NCI-H1694 (cell line): ENCODE data around the gene FAM72C.
"Not testable (repeated sequence)": the region's sequence is repeated elsewhere in the genome, so short reads cannot be mapped to it uniquely, and the experiment has no call there.

Source experiments
- DNase-seq: peaks from one replicate; lab custom pipeline; 2025; lab: John Stamatoyannopoulos, UW

FAM72C gene

GRCh38 chr1:143971924-143972700, at the start of gene FAM72C:
FAM72C (minus strand) TSS chr1:143971986; CDS start chr1:143971141, 845 bp downstream.
- DNase-seq: not testable (repeated sequence)

- DNase-seq: not testable (repeated sequence)
Observed at GRCh38 chr1:144020001-144020738, 48.4 kb upstream of the FAM72C start.

GRCh38 chr1:144019101-144019500, 47.3 kb upstream of the FAM72C start:
- DNase-seq: not testable (repeated sequence)

DNA sequence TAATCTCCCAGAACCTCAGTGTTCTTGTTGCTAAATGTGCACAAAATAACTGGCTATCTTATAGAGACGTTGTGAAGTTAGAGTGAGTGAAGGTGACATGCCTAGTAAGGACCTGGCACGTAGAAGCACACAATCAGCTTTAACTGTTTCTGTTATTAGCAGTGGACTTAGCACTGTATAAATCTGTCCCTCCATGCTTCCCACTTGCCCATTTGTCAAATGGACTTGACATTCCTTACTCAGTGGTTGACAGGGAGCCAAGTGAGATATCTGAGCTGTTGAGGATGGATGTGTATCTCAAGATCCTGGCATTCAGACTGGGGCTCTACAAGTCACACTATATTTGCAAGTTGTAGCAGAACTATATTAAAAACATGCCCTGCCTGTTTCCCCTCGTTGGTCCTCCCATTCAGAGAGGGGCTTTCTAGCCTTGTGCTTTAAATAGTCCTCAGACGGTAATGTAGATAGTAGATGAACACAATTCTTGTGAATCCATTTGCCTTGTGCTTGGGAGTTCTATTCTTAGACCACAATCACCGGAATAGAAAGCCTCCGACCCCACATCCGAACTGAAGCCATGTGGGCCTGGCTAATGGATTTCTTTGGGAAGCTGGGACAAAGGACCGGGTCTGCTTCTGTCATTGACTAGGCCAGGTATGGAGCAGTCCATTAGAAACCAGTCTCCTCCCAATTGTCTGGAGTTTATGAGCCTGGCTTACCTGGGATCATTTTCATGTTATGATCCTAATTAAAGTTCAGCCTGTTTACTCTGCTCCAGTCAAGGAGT, 43.6 kb upstream of the FAM72C start:
- DNase-seq: not testable (repeated sequence)

GRCh38 chr1:144014528-144014927, 42.7 kb upstream of the FAM72C start:
- DNase-seq: not testable (repeated sequence)

DNA sequence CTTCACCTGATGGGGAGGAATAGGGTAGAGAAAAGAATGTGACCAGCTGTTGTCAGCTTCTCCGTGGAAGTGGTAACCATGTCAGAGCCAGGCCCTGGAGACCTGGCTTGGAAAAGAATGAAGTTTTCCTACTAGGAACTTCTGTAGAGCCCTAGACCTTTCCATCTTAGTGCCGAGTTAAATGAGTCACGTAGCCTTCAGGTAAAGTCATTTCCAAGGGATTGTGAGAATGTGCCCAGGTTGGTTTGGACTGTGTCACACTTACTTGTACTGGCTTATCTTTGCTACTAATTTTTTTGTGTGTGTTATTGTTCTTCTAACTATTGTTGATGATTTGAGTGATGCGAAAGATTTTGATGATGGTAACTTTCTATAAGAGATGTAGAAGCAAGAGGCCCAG, 42.3 kb upstream of the FAM72C start:
- DNase-seq: not testable (repeated sequence)

DNA sequence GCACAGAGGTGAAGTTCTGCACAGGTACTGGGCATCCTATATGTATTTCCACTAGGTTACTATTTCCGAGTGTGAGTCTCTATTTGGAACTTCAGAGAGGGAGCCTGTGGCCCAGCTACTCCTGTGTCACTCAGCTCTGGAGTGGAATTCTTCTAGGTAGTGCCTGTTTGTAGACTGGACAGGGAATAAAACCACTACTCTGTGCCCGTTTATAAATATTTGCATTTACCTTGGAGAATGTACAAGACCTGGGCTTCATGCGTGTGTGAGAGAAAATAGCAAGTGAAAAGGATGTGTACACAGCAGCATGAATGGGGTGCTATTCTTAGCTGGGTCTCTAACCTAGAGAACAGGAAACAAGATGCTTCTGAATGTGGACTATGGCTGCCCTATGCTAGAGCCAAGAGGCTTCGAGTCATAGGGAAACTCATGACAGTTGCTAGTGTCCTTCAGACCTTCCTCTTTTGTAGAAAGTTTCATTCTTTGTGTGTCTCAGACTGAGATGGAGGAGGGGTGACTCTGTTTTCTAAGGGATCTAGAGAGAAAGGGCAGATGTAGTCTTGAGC, 40.5 kb upstream of the FAM72C start:
- not testable (repeated sequence) for DNase-seq

GRCh38 chr1:144009410-144009809, 37.6 kb upstream of the FAM72C start:
- DNase-seq: not testable (repeated sequence)

DNA sequence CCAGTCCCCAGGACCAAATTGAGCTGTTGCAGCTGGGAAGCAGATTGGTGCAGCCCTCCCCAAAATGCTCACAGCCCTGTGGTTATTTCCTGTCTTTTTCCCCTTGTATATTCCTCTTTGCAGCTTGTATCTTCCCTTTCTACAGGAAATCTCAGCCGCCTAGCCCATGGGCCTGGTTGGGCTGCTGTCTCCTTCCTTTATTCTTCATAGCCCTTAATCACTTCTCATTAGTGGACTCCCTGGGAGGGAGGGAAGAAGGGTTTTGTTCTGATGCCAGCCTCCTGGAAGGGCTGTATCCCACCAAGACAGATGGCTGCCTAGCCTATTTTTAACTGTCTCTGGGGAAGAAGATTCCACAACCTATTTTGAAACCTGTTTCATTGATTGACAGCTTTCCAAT, 32.5 kb upstream of the FAM72C start:
- not testable (repeated sequence) for DNase-seq

DNA sequence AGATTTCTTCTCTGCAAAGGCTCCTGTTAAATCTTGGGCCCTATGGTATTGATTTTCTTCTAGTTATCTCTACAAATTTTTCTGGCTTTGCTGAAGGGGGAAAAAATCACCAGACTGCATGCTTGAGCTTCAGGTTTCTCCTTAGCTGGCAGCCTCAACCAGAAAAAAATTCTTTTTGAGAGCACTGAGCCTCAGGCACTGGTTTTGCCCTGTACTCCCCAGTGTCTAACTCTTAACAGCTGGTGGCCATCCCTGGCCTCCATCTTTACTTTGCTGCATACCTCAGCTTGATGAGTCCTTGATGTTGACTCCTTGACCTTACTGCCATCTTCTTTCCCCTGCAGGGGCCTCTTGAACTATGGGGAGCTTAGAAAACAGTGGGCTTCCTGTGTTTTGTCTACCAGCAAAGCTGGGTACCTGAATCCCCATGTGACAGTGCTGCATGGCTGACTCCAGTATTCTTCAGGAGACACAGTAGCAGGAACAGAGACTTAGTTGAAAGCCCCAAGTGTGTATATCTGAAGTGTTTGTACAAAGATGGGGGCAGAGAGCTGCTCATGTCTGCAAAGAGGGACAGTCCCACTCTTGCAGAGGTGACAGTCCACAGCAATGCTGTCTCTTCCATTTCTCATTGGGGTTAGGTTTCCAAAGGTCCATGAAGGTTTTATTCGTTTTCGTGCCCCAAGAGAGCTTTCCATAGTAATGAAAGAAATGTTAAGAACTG, 31.7 kb upstream of the FAM72C start:
- not testable (repeated sequence) for DNase-seq

- DNase-seq: not testable (repeated sequence)
Observed at GRCh38 chr1:144002141-144002881, 30.5 kb upstream of the FAM72C start.

DNA sequence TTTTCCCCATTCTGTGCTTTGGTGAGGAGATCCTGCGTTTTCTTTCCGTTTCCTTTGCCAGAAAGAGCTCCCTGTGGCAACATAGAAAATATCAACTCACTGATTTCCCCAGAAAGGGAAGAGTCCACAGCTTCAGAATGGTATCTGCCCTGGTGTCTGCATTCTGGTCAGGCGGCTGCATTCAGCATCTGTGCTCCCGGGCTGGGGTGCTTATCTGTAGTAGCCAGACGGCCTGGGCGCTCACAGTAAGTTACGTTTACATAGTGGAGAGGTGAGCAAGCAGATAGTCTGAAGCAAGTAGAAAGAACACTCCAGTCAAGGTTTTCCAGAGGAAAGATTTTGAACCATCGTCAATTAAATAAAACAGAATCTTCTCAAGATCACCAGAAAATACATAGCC, 29.3 kb upstream of the FAM72C start:
- DNase-seq: not testable (repeated sequence)

DNA sequence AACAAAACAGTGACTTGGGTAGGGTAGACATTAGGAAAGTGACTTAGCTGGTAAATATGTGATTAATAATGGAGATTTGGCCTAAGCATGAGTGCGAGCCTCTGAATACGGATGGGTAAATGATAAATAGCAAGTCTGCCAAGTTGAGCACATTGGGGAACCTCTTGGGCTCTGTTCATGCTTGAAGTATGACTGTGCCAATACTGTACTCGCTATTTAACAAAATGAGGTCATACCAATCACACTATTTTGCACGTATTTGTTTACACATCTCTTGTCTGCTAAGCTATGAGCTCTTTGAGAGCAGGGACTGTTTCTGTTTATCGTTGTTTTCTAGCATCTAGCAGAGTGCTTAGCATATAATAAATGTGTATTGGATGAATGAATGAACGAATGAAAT, 24.2 kb upstream of the FAM72C start:
- not testable (repeated sequence) for DNase-seq

- DNase-seq: not testable (repeated sequence)
Observed at GRCh38 chr1:143993301-143993907, 21.6 kb upstream of the FAM72C start.

GRCh38 chr1:143990699-143991098, 18.9 kb upstream of the FAM72C start:
- DNase-seq: not testable (repeated sequence)

DNA sequence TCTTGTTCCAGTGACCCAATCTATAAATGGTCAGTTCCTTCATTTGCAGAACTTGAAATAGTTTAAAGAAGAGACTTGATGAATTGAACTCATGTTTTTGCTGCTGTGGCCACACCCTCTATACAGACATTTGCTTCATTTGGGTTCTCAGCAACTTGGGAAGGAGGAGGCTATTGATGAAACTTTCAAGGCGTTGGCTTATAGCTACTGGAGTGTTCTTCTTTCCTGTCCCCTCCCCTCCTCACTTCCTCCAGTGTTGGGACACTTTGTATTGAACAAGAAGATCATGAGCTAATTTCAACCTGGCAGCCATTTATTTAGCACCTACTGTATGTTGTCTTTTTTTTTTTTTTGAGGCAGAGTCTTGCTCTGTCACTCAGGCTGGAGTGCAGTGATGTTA, 17.9 kb upstream of the FAM72C start:
- not testable (repeated sequence) for DNase-seq

DNA sequence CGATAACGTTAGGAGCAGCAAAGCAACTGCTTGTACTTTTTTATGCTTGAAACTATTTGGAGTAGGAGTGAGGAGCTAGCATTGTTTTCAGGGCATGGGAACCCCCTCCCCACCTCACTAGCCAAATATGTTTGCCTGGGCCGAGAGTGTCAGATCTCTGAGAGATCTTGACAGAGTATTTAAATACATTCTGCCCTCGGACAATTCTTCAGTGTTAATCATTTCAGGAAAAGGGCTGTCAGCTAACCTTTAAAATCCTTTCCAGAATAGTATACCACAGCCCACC, 17.6 kb upstream of the FAM72C start:
- not testable (repeated sequence) for DNase-seq

DNA sequence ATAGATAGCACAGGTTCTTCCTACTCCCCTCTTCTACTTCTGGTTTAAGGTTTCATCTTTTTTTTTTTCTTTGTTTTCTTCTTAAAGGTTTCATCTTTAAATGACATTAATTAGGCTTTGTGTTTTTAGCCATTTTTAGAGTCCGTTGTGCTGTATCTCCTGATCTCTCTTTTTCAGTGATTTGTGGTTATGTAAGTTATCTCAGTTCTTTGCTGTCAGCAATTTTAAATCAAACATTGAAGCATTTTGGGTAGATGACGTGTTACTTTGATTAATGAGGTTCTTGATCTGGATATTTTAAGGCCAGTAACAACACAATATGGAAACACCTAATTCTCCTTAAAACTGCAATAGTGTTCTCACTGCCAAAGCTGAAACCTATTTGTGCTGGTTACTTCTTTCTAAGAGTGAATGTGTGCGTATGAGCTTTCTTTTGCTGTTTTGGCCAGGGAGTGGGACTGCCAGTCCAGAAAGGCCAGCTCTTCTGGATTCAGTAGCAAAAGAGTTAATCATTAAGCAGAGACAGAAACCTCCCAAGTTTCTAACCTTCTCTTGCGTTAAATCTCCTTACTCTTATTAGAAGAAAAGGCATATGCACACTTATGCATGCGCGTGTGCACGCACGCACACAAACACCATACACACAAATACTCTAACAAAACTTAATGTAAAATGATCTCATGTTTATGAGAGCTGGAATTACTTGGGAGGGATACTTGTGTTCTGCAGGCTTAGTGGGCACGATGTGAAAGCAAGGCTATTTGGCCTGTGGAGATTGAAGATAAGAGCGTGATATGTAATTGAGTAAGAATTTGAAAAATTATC, 17.0 kb upstream of the FAM72C start:
- DNase-seq: not testable (repeated sequence)

DNA sequence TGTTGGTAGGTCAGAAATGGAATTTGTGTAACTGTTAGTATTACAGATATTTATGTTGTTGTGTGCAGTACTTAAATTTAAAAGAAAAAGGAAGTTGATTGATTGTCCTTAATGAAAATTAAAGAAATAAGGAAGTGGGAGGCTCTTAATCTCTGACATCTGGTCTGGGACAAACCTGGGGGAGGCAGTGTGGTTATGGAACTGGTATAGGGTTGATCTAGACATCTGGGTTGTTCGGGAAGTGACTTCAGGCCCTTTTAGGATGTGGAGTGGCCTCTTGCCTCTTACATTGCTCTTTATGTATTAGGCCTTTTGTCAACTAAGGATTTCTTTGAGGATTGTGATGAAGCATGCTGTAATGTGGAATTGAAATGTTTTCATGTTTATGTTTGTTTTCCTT, 16.1 kb upstream of the FAM72C start:
- not testable (repeated sequence) for DNase-seq
